ENCODE results near the gene SFMBT2.

Gene SFMBT2

GRCh38 chr10:7245505-7245904 is 165.3 kb downstream of the SFMBT2 start:
- no peaks in the 10 kb centered on the region for H3K27me3 ChIP-seq (ENCODE audit: control insufficient read depth, low read length)
- H3K36me3 ChIP-seq (ENCODE audit: control insufficient read depth, low read length): peaks cover 20% of the 10 kb centered on the region

GRCh38 chr10:7243873-7244272 is 167.0 kb downstream of the SFMBT2 start:
- TF ChIP-seq EZH2phosphoT487 (IDR thresholded peaks at IDR 0.05; ENCODE audit: borderline replicate concordance, low read length): no peak
- no peak for TF ChIP-seq CTCF (IDR thresholded peaks at IDR 0.05; ENCODE audit: low read depth, low read length, poor library complexity, severe bottlenecking)
- H3F3A ChIP-seq (ENCODE audit: control insufficient read depth, insufficient read depth): no peaks in the 10 kb centered on the region
- H3K4me1 ChIP-seq (ENCODE audit: control insufficient read depth, low read length): peaks cover 18% of the 10 kb centered on the region
- H3K9me3 ChIP-seq (ENCODE audit: control insufficient read depth, insufficient read depth, low read length): no peaks in the 10 kb centered on the region
- H4K20me1 ChIP-seq (ENCODE audit: control insufficient read depth, insufficient read depth, low read depth, low read length): no peaks in the 10 kb centered on the region
- no peaks in the 10 kb centered on the region for H3K27me3 ChIP-seq (ENCODE audit: control insufficient read depth, low read length)
- H3K4me2 ChIP-seq (ENCODE audit: low read length): no peak overlapping the region; the same call in 1 of the 2 replicates
- no peaks in the 10 kb centered on the region for H3K79me2 ChIP-seq (ENCODE audit: control insufficient read depth, low read length)
- H3K27ac ChIP-seq (ENCODE audit: low read depth, low read length): no peak overlapping the region
- no peak overlapping the region for H3K4me3 ChIP-seq (ENCODE audit: low read length)
- H3K9me2 ChIP-seq (replicated peaks; ENCODE audit: control insufficient read depth, low read length): no peaks in the 10 kb centered on the region
- peaks cover 20% of the 10 kb centered on the region for H3K36me3 ChIP-seq (ENCODE audit: control insufficient read depth, low read length)

More at GRCh38 chr10:7245505-7245904, 165.3 kb downstream of the SFMBT2 start:
- Histone ChIP-seq H4K20me1 (ENCODE audit: control insufficient read depth, insufficient read depth, low read depth, low read length) (no peaks in the 10 kb centered on the region), H3K27ac (ENCODE audit: low read depth, low read length) (no peak overlapping the region), H3F3A (ENCODE audit: control insufficient read depth, insufficient read depth) (no peaks in the 10 kb centered on the region), H3K9me3 (ENCODE audit: control insufficient read depth, insufficient read depth, low read length) (no peaks in the 10 kb centered on the region), H3K9me2 (replicated peaks; ENCODE audit: control insufficient read depth, low read length) (no peaks in the 10 kb centered on the region), H3K4me1 (ENCODE audit: control insufficient read depth, low read length) (peaks cover 8% of the 10 kb centered on the region), H3K79me2 (ENCODE audit: control insufficient read depth, low read length) (no peaks in the 10 kb centered on the region), H3K4me2 (ENCODE audit: low read length) (no peak overlapping the region), H3K4me3 (ENCODE audit: low read length) (no peak overlapping the region)
- no peak for TF ChIP-seq CTCF (IDR thresholded peaks at IDR 0.05; ENCODE audit: low read depth, low read length, poor library complexity, severe bottlenecking)
- no peak for TF ChIP-seq EZH2phosphoT487 (IDR thresholded peaks at IDR 0.05; ENCODE audit: borderline replicate concordance, low read length)

GRCh38 chr10:7243139-7243538 is 167.7 kb downstream of the SFMBT2 start:
- Histone ChIP-seq H3K27me3 (ENCODE audit: control insufficient read depth, low read length) (no peaks in the 10 kb centered on the region), H3K36me3 (ENCODE audit: control insufficient read depth, low read length) (peaks cover 20% of the 10 kb centered on the region), H3K4me3 (ENCODE audit: low read length) (no peak overlapping the region), H3K79me2 (ENCODE audit: control insufficient read depth, low read length) (no peaks in the 10 kb centered on the region), H3K27ac (ENCODE audit: low read depth, low read length) (no peak overlapping the region), H3K4me2 (ENCODE audit: low read length) (no peak overlapping the region), H4K20me1 (ENCODE audit: control insufficient read depth, insufficient read depth, low read depth, low read length) (no peaks in the 10 kb centered on the region), H3F3A (ENCODE audit: control insufficient read depth, insufficient read depth) (no peaks in the 10 kb centered on the region), H3K4me1 (ENCODE audit: control insufficient read depth, low read length) (peaks cover 20% of the 10 kb centered on the region), H3K9me3 (ENCODE audit: control insufficient read depth, insufficient read depth, low read length) (no peaks in the 10 kb centered on the region), H3K9me2 (replicated peaks; ENCODE audit: control insufficient read depth, low read length) (no peaks in the 10 kb centered on the region)
- TF ChIP-seq CTCF (IDR thresholded peaks at IDR 0.05; ENCODE audit: low read depth, low read length, poor library complexity, severe bottlenecking) (no peak), EZH2phosphoT487 (IDR thresholded peaks at IDR 0.05; ENCODE audit: borderline replicate concordance, low read length) (no peak)
